DMS79 (cell line): ENCODE measurements around the gene LRP3.
"Not testable (repeated sequence)": the region's sequence is repeated elsewhere in the genome, so short reads cannot be mapped to it uniquely, and the experiment has no call there.

Experiments
- DNase-seq: peaks from one replicate; lab custom pipeline; 2025; lab: John Stamatoyannopoulos, UW

Gene LRP3

DNA sequence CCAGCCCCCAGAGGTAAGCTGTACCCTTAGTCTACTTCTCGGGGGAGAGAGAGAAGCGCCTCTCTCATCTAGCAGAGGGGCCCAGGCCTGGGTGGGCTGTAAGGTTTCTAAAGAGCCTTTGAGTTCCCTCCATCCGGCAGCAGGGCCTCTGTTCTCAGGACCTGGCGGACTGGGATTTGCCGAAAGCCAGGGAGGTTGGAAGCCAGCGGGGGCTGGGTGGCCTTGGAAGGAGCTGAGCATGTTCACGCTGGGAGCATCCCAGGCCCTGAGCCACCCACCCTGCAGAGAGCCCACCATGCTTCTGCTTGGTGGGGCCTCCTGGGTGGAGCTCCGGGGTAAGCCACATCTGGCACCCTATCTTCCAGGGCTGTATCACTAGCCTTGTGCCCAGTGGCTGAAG lies 23.8 kb downstream of the LRP3 start:
- DNase-seq, result no peak

DNA sequence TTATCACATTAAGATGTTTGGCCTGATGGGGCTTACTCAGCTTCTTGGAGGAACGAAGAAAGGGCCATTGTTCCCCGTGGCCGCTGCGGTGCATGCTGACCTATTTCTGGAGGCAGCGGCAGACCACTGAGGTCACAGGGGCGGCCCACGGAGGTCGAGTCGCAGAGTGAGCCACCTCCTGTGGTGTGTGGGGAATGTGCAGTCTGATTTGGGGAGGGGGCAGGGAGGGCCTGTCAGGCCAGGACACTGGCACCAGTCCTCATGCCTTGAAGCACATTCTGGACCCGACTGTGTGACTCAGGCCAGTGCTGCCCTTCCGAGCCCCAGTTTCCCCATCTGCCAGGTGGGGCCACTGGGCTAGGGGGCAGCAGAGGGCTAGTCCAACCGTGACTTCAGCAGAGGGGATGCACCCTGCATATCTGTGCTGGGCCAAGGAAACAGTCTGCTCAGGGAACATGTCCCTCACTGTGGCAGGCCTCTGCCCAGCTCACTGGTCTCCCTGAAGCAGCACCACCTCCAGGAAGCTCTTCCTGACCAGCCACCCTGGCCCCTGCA lies 25.2 kb downstream of the LRP3 start:
- no peak for DNase-seq

DNA sequence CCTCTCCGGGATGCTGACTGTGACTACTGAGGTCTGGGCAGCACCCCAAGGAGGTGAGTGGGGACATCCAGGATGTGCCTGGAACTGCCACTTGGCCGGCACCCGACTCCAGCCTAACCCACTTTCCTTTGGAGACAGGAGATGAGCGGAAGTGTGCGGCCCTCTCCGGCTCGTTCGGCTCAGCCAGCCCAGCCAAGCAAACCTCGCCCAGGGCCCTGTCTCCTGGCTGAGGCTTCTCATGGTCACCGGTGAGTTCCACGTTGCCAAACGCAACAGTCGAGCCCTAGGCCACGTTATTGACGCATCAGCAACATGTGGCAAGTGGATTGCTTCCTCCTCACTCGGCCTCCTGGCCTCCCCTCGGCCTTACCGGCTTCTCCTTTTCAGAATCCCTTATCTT lies 26.0 kb downstream of the LRP3 start:
- DNase-seq, result no peak

DNA sequence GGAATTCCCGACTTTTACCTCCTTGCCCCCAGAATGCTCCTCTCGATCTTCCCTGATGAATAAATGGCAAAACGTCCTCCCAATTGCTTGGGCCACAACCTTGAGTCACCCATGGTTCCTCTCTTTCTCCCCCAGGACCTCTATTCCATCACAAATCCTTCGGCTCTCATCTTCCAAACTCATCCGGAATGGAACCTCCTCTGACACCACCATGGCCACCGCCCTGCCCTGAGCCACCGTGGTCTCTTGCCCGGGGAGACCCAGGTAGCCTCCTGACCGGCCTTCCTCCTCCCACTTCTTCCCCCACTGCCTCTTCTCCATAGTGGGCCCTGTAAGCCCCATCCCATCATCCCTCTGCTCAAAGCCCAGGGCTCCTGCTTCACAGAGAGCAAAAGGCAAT lies 26.6 kb downstream of the LRP3 start:
- DNase-seq, result no peak

DNA sequence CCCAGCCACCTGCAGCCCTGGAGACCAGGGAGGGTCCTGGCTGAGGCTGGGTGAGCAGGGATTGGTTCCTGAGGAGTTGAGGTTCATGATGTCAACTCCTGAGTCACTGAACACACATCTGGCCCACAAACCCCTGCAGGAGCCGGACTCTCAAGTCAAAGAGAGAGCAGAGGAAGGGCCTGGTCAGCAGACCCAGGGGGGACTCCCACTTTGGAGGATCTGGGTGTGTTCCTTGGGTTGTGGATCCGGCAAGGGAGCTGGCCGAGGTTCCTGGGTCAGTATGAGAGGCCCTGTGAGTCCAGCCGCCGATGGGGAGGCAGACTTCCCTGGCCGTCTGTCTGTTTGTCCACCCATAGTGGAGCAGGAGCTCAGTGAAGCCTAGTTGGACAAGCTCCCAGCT lies 27.5 kb downstream of the LRP3 start:
- no peak for DNase-seq

DNA sequence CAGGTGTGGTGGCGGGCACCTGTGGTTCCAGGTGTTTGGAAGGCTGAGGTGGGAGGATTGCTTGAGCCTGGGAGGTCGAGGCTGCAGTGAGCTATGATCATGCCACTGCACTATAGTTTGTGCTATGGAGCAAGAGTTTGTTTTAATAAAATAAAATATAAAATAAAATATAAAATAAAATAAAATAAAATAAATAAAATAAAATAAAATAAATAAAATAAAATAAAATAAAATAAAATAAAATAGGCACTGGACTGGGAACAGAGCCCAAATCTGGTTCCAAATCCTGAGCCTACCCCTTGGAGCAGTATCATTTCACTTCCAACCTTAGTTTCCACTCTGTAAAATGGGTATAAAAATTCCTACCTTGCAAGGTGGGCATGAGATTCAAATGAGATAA lies 28.1 kb downstream of the LRP3 start:
- not testable (repeated sequence) for DNase-seq

DNA sequence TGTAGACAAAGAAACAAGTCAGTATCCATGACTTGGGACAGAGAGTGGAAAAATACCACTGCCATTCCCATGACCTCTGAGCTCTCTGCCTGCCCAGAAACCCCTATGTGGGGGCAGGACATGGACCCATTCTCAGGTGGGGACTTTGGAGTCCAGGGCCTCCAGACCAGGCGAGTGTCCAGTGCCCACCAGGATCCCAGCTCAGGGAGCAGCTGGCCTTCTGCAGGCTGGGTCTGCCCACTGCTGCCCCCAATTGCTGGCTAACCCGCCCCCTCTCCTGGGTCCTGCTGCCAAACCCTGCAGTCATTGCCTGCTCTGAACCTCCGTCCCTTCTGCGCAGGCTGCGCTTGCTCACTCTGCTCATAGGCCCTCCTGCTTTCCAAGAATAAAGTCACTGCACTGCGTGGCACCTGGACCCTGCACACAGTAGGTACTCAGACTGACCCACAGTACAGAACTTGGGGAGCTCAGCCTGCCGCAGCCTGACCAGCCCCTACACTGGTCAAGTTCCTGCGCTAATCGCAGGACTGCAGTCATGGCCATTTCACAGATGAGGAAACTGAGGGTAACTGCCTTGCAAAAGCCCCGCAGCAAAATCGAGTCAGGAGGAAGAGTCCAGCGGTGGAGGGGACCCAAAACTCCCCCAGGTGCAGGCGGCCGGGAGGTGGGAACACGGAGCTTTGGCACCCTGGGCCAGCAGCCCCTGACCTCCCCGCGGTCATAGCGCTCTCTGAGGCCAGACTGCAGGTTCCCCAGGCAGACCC lies 30.7 kb downstream of the LRP3 start:
- no peak for DNase-seq

DNA sequence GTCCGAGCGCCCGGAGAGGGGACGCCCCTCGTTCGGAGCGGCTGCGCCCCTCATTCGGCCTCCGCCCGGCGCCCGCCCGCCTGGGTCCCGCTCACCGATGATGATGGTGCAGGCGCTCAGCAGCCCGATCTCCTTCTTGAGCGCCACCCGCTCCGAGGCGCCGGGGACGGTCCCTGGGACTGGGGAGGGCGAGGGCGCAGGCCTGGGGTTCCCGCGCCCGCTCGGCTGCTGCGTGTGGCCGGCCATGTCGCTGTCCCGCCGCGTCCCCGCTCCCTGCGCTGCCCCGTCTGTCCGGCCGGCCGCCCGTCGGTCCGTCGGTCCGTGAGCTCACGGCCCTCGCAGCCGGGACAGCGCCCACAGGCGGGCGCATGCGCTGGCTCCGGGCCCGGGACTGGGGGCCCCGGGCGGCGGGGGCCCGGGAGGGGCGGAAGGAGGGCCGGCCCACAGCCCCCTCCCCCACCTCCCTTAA lies 31.4 kb downstream of the LRP3 start, which contains the start of gene SLC7A10:
Gene SLC7A10, minus strand, starts transcription at position 393 of the 469 bp plus-strand sequence. Its CDS starts 147 bp downstream, at position 246.
- DNase-seq, result no peak

DNA sequence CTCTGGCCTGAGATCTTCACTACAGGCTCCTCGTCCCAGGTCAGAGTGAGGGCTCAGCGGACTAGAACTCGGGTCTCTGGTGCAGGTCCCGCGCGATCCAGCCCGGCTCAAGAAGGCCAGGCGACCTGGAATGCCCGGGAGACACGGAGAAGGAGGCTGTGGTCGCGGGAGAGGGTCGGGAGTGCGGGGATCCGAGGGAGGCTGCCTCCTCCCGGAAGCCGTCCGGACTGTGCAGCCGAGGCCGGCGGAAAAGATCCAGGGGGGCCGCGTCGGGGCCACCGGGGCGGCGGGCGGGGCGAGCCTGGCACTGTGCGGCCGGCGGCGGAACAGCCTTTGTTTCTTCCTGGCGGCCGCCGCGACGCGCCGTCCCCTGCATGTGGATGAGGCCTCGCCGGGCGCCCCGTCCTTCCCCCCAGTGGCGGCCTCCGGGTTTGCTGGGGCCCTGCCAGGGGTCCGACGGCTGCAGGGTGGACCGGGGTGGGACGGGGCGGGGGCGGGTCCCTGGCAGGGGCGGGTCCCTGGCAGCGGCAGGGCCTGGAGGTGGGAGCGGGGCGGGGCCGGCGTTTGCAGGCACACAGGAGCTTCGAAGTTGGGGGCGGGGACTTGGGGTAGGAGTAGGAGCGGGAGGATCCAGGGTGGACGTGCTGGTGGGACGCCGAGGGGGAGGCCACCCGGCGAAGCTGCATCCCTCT lies 32.6 kb downstream of the LRP3 start:
- no peak for DNase-seq

DNA sequence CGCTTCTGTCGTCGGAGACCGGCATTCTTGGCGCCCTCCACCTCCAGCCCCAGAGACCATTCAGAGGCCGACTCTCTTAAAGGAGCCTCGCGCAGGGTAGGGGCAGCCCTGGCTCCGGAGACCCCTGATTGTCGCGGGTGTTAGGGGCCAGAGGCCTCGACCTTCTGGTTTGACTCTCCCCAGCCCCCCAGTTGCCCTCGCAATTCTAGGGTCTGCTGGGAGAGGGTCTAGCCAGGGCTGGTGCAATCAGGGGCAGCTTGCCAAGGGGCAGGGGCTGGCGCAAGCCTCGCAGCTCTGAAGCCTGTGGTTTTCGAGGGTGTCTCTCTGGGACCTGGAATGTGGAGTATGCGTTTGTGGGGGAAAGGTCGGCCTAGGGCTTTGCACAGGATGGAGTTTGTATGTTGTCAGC lies 33.1 kb downstream of the LRP3 start:
- no peak for DNase-seq

DNA sequence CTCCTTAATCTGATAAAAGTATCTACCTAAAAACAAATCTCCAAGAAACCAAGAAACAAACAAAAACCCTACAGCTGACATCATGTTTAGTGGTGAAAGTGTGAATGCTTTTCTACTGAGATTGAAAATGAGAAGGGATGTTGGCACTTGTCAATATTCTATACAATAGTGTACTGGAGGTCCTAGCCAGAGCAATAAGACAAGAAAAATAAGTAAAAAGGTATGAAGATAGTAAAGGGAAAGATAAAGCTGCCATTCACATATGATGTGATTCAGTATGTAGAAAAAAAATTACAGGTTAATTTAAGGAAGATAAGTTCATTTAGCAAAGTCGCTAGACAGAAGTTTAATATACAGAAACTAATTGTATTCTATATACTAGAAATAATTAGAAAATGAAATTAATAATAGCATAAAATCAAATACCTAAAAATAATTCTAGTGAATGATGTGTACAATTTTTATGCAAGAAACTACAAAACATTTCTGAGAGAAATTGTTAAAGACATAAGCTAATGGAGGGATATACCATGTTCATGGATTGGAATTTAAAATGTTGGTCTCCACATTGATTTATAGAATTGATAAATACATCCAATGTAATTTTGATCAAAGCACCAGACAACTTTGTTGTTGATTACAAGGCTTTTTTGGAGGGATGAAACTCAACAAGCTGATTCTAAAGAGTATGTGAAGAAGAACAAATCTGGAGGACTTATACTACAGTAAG lies 33.9 kb downstream of the LRP3 start:
- DNase-seq, result no peak

DNA sequence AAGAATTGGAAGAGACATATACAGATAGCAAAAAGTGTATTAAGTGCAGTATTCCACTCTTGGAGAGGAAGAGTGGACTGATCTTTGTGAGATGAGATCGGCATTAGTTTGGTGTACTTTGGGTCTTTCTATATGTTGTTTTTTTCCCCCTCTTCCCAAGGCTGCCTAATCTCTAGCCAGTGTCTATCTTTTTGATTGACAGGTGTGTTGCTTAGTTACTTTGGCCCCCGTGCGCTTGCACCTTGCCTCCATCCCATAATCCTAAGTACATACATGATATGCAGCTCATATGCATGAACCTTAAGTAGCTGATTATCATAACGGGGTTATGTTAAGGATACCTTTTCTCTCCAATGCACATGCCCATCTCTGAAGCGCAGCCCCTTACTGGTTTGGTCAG lies 35.8 kb downstream of the LRP3 start:
- DNase-seq, result no peak

DNA sequence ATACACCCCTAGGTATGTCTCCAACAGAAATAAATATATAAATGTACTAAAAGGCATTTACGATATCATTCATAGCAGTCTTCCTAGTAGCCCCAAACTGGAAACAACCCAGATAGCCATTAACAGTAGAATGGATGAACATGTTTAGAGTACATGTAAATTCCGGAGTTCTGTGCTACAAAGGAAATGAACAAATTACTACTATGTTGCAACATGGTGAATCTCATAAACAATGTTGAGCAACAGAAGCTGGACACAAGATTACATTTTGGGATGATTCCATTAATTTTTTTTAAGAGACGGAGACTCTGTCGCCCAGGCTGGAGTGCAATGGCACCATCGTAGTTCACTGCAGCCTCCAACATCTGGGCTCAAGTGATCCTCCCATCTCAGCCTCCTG lies 37.4 kb downstream of the LRP3 start:
- no peak for DNase-seq

DNA sequence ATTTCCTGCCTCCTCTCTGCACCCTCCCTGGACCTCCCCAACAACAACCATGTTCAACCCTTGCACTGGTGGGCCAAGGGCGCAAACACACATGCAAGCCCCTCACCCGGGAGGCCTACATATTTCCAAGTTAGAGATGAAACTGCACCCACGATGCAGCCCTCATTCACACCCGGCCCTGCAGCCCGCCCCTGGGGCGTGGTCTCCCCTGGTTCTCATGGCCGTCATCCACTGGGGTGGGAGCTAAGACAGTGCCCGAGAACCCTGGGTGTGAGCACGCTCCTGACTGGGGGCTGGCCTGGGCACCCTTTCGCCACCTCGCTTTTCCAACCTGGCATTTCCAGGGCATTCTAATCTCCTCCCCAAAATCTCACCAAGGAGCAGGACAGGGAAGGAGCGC lies 38.5 kb downstream of the LRP3 start:
- DNase-seq, result no peak

DNA sequence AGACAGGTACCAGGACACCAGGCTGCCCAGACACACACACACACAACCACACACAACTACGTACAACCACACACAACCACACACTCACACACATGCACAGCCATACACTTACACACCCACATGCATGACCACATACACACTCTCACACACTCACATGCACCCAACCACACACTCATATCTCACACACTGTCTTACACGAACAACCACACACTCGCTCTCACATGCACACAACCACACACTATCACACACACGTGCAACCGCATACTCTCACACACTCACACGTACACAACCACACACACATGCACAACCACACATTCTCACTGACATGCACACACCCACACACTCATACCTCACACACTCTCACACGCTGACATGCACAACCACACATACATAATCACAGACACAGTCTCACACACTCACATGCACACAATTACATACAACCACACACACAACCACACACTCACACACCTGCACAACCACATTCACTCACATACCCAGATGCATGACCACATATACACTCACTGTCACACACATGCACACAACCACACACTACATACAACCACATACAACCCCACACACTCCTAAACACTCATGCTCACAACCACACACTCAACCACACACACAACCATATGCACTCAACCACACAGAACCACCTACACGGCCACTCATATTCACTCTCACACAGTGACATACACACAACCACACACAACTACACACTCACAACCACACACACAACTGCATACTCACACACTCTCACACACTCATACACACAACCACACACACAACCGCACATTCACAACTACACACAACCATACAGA lies 39.1 kb downstream of the LRP3 start:
- no peak for DNase-seq

DNA sequence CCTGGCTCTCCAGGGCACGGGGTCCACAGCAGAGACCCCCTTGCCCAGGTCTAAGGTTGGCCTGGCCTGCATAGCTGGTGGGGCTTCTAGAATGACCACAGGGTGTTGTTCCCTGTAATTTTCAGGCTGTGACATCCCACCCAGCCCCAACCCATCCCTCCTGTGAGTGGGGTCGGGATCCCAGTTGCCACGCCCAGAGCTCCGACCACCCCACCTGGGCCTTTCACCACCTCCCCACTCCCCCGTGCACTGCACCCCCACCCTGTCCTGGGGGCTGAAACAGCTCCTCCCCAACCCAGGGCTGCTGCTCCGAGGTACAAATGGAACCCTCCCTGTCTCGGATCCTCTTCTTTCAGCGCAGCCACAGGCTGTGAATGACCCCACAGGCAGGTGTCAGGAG lies 40.0 kb downstream of the LRP3 start:
- no peak for DNase-seq

DNA sequence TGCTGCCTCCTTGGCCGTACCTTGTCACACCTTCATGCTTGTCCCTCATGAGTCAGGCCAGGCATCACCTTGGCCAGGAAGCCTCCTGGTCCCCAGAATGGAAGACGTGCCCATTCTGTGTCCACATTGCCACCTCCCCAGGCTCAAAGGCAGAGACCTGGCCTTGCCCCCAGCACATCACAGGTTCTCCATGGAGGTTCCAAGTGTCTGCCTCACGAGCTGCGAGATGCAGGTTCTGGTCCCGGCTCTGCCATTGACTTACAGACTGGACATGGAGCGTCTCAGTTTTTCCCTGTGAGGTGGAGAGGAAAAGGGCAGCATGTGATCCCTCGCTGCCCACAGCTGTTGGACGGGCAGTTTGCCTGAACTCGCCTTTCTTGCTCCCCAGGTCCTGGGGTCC lies 40.6 kb downstream of the LRP3 start:
- no peak for DNase-seq

DNA sequence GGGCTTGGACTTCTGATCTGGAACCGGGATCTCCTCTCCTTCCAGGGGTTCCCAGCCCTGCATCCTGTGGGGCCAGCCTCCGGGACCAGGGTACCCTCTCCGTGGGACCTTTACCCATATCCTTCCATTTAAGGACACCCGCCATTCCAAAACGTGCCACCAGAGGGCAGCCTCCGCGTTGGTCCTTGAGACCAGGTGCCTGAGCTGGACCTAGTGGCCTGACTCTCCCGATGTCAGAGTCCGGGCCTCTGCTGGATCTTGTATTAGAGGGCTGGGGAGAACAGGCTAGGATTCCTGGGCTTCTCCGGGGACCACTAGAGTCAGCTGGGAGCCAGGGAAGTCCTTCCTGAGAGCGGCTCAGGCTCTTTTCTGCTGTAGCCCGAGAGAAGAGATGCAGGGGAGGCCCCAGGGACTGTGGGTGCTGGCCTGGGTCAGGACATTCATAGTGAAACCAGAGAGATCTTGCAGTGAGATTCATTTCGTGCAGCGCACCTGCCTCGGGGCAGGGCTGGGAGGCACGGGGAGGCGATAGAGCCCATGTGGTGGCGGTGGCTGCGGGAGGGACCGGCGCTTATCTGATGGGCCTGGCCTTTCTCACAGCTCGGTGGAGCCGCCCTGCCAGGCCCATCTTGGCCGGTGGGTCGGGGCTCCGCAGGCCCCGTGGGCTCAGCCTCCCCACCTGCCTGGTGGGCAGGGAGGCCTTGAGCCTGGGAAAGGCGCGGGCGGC lies 41.3 kb downstream of the LRP3 start:
- DNase-seq, result peak; percentile 20

DNA sequence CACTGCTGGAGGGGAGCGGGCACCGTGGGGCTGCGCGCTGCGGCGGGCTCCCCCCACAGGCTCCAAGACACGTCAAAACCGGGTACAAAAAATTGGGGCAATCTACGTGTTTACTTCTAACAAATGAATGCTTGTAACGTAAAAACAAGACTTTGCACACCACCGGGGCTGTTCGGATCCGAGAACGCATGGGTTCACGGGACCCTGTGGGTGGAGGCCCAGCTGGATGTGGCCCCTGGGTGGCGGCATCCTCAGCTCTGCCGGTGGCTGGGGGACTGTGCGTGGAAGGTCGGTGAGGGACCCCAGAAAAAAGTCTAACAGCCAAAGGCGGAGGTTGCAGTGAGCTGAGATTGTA lies 41.8 kb downstream of the LRP3 start:
- DNase-seq, result no peak

DNA sequence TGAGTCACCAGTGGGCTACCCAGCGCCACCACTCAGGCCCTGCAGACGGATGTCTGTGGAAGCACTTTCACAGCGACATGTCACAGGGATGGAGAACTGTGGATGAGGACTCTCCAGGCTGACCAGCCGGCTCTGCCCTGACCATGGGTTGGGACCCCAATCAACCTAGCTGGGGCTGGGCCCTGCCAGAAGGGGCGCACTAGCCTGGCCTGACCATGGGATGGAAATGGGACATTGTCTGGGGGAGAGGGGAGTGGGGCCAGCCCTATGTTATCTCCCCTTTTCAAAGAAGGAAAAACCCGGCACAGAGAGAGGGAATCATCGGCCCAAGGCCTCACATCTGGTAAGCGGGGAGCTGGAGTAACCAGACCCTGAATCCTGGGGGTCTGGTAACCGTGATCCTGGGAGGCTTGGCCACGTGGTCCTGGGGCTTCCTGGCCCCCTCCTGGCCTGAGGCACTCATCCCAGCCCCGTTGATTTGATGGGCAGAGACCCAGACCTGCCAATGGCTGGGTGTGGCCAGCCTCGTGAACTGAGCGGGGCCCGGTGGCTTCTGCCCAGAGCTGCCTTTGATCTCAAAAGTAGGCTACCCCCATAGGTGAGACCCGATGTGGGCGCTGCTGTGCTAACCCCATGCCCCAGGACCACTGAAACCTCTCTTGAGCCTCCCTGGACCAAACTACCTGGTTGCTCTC lies 42.7 kb downstream of the LRP3 start:
- no peak for DNase-seq
